DOHH2 (cell line): ENCODE measurements around the gene NANOG.
"Not testable (repeated sequence)": the region's sequence is repeated elsewhere in the genome, so short reads cannot be mapped to it uniquely, and the experiment has no call there.

ENCODE experiments used
- CTCF ChIP-seq: fragments of 200-600 bp; sonication (generic); IDR thresholded peaks from one replicate; pipeline ENCODE4 v1.5.1; 2014; ENCODE audit warnings: antibody characterized with exemption, mild to moderate bottlenecking, low read depth, low read length; ENCODE audit not compliant: poor library complexity, severe bottlenecking
- EZH2phosphoT487 ChIP-seq: fragments of 200-600 bp; sonication (generic); IDR thresholded peaks from 2 replicates; pipeline ENCODE4 v1.6.1; 2017; ENCODE audit warnings: borderline replicate concordance, mild to moderate bottlenecking, antibody characterized with exemption, low read length, moderate library complexity, mixed read lengths

GRCh38 chr12:7798750-7799308 lies 9.6 kb downstream of the NANOG start:
- TF ChIP-seq CTCF, EZH2phosphoT487: not testable (repeated sequence)
